GM12891 (cell line): Measurements from ENCODE around the gene PGC.

Experiments
- DNase-seq: peaks from one replicate; pipeline ENCODE4 v3.0.0; 2011; ENCODE audit warnings: low spot score; ENCODE audit not compliant: insufficient read length
- FAIRE-seq: peaks from 2 replicates; lab custom pipeline; 2011; peaks lifted over from hg19 to GRCh38; lab: Jason Lieb, UNC
- PAX5 ChIP-seq: IDR thresholded peaks from 2 replicates; pipeline ENCODE4 v1.6.1; 2011; ENCODE audit warnings: low read length, moderate library complexity, mild to moderate bottlenecking; ENCODE audit not compliant: insufficient read depth, severe bottlenecking
- POLR2A ChIP-seq: IDR thresholded peaks from 2 replicates; pipeline ENCODE4 v1.6.1; 2011; ENCODE audit warnings: low read depth, low read length, control low read depth
- POLR2AphosphoS5 ChIP-seq: IDR thresholded peaks from 2 replicates; pipeline ENCODE4 v1.6.1; 2011; ENCODE audit warnings: low read depth, low read length, control low read depth
- POU2F2 ChIP-seq: IDR thresholded peaks from 2 replicates; pipeline ENCODE4 v1.6.1; 2011; ENCODE audit warnings: low read depth, mild to moderate bottlenecking, control low read depth, low read length, moderate library complexity
- SPI1 ChIP-seq: IDR thresholded peaks from 2 replicates; pipeline ENCODE4 v1.6.1; 2011; ENCODE audit warnings: low read depth, low read length, control low read depth
- TAF1 ChIP-seq: IDR thresholded peaks from 2 replicates; pipeline ENCODE4 v1.6.1; 2011; ENCODE audit warnings: low read depth, low read length, control low read depth

The PGC gene

GRCh38 chr6:41723530-41724227 lies 23.5 kb downstream of the PGC start:
- FAIRE-seq (no peak), DNase-seq (peak; percentile 84)
- TF ChIP-seq PAX5 (no peak), POU2F2 (peak; percentile 76), SPI1 (peak; percentile 83), TAF1 (peak; percentile 65), POLR2A (peak; percentile 74), POLR2AphosphoS5 (peak; percentile 76)

GRCh38 chr6:41722969-41723529 lies 24.1 kb downstream of the PGC start:
- no peak for TF ChIP-seq SPI1
- no peak for TF ChIP-seq PAX5
- TF ChIP-seq POU2F2 = no peak
- no peak for TF ChIP-seq POLR2A
- no peak for TF ChIP-seq POLR2AphosphoS5
- TF ChIP-seq TAF1 = no peak

GRCh38 chr6:41721414-41721813 lies 25.8 kb downstream of the PGC start:
- TF ChIP-seq TAF1 (no peak), POLR2A (no peak), PAX5 (no peak), POLR2AphosphoS5 (no peak), SPI1 (no peak), POU2F2 (no peak)
- no peak for FAIRE-seq
- no peak for DNase-seq

More at GRCh38 chr6:41722969-41723529, 24.1 kb downstream of the PGC start:
- DNase-seq = no peak
- FAIRE-seq = peak; percentile 96

- TF ChIP-seq POLR2A = no peak
- TF ChIP-seq TAF1 = no peak
- TF ChIP-seq POLR2AphosphoS5 = no peak
- no peak for TF ChIP-seq SPI1
- TF ChIP-seq PAX5 = no peak
- no peak for TF ChIP-seq POU2F2
- FAIRE-seq (no peak), DNase-seq (no peak)
These were observed 26.4 kb downstream of the PGC start for GRCh38 chr6:41720783-41721182.

- DNase-seq (no peak), FAIRE-seq (no peak)
- TF ChIP-seq POU2F2 (no peak), TAF1 (no peak), POLR2A (no peak), PAX5 (no peak), POLR2AphosphoS5 (no peak), SPI1 (no peak)
These were observed 27.0 kb downstream of the PGC start for GRCh38 chr6:41720262-41720620.

GRCh38 chr6:41719436-41720261 lies 27.5 kb downstream of the PGC start:
- no peak for TF ChIP-seq POLR2AphosphoS5
- FAIRE-seq = no peak
- no peak for DNase-seq

GRCh38 chr6:41718828-41719227 lies 28.4 kb downstream of the PGC start:
- FAIRE-seq (no peak), DNase-seq (no peak)
- TF ChIP-seq SPI1 (no peak), PAX5 (no peak), POLR2AphosphoS5 (no peak), TAF1 (no peak), POLR2A (no peak), POU2F2 (no peak)

- no peak for TF ChIP-seq PAX5
- no peak for TF ChIP-seq POLR2A
- no peak for TF ChIP-seq TAF1
- no peak for TF ChIP-seq POU2F2
- no peak for TF ChIP-seq POLR2AphosphoS5
- no peak for TF ChIP-seq SPI1
- no peak for FAIRE-seq
These were observed 29.8 kb downstream of the PGC start for GRCh38 chr6:41717392-41717736.

GRCh38 chr6:41716516-41717391 lies 30.4 kb downstream of the PGC start:
- peak; percentile 79 for FAIRE-seq
- TF ChIP-seq SPI1 (peak; percentile 66; the same call in 1 of the 2 replicates), PAX5 (no peak), TAF1 (no peak)
- DNase-seq = no peak

More at GRCh38 chr6:41717392-41717736, 29.8 kb downstream of the PGC start:
- no peak for DNase-seq
